Measurements from ENCODE around the gene TAOK2. TPM values are rescaled to one million over a fixed set of nuclear protein-coding genes. Genes with fewer than 3 reads are reported as not detected.

TAOK2 gene
- total and polyA plus RNA-seq, 2 of the 4 experiments (the other 2 are of a cell fraction), result 23.0 to 31.7 TPM

GRCh38 chr16:29961479-29962343, 12.0 kb upstream of the TAOK2 start, which contains the start of gene TMEM219 (continued):
- TF ChIP-seq ELK1 (IDR thresholded peaks at IDR 0.05; ENCODE audit: borderline replicate concordance, low read depth, low read length), result no peak
